Measurements from ENCODE around the gene DCPS. TPM values are rescaled to one million over a fixed set of nuclear protein-coding genes. Genes with fewer than 3 reads are reported as not detected.

The DCPS gene
- total RNA-seq, 3 donors from 2014 or later (not counting 1 experiment from before 2014, with no cell fraction given): 20.1 to 25.8 (median 23.1) TPM

DNA sequence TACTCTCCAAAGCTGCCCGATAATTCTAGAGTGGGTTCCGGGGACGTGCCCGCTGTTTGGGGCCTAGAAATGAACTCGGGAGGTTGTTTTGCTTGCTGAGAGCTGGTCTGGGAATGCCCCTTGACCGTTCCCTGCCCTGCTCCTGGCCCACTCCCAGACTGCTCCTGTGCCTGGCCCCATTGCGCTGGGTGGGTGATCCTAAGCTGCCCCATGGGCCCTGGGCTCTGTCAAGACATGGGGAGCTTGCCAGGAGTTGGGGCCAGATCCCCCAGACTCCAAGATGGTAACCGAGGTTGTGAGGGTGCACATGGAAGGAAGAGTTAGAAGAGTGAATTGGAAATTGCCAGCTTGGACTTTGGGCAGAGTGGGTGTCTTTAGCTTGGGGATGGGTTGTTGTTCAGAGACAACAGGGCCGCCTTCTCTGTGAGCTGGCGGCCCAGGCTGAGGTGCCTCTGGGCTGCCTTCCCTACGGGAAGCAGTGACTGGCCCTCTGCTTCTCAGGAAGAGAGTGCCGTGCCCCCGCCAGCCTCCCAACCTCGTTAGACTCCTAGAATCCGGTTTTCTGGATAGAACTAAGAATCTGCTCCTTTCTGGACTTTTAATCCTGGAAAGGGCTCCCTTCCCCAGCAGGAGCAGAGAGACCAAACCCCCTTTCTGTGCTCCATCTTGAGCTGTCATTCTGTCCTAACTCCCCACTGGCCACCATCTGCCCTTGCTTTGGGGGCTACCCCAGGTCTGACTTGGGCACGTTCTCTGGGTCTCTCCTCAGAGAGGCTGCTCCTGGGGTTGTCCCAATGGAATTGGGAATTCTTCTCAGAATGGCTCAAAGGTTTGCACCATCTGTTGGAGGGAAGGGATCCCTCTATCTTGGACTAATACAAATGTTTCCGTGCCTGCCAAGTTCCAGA is 53.4 kb downstream of the DCPS start:
- Histone ChIP-seq H3K4me3 (ENCODE audit: low read length) (no peak overlapping the region), H3K27ac (ENCODE audit: low read length) (no peak overlapping the region), H3K36me3 (ENCODE audit: control insufficient read depth, insufficient read depth, low read length) (no peaks in the 10 kb centered on the region), H3K4me1 (ENCODE audit: control insufficient read depth, insufficient read depth, low read length) (peaks cover 48% of the 10 kb centered on the region), H3K27me3 (ENCODE audit: control insufficient read depth, insufficient read depth, low read length) (no peaks in the 10 kb centered on the region), H3K9me3 (ENCODE audit: control insufficient read depth, insufficient read depth, low read length) (no peaks in the 10 kb centered on the region)
- peaks cover 35 to 69% of the 10 kb centered on the region in 2 donors for H3K4me1 Mint-ChIP-seq
- ATAC-seq: no peak
- WGBS (ENCODE audit: insufficient coverage): 94% methylated on average over 17 of the region's 17 CpGs
- H3K9me3 Mint-ChIP-seq: no peaks in the 10 kb centered on the region
- H3K27ac Mint-ChIP-seq: peak overlapping the region; percentile 67 to 80
- intact Hi-C loops (cut with micrococcal nuclease): loop anchor here (2.0 kb wide), 1 partner anchor 47 kb away; no protein-coding TSS in a partner anchor
- H3K36me3 Mint-ChIP-seq: no peaks in the 10 kb centered on the region
- TF ChIP-seq CTCF (IDR thresholded peaks at IDR 0.05): no peak
- no peaks in the 10 kb centered on the region for H3K27me3 Mint-ChIP-seq (ENCODE audit: low read depth in 2 of 2)
- DNase-seq: no peak
- peak overlapping the region; percentile 79 for H3K4me3 Mint-ChIP-seq

DNA sequence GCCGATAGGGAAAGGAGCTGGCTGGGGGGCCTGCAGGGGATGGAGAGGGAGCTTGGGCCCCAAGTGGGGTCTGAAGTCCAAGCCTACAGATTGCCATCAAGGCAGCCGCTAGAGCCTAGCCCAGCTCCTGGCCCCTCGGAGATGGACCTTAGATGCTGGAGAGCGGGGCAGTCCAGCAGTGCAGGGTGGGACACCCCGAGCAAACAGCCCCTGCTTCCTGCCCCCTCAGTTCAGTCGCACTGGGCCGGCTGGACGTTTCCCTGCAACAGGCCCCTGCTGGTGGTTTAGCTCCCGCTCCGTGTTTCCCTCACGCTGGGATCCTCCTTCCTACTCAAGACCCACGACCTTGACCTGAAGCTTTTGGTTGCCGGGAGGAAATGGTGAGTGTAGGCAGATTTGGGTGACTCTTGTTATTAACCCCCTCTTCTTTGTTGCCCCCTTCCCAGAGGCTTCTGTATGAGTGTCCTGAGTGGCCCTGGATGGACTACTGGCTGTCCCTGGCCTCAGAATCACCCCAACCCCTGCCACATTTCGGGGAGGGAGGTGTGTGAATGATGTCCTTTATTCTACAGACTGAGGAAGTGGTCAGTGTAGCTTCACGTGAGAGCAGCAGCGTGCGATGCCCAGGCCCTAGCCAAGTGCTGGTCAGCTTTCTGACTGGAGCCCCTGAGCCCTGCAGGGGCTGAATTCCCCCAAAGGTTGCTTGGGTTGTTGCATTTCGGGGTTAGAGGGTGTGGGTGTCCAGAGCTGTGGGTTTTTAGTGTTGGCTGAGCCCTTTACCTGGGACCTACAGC is 54.3 kb downstream of the DCPS start:
- H3K9me3 Mint-ChIP-seq: no peaks in the 10 kb centered on the region
- no peak for DNase-seq
- ATAC-seq: no peak
- Histone ChIP-seq H3K27me3 (ENCODE audit: control insufficient read depth, insufficient read depth, low read length) (no peaks in the 10 kb centered on the region), H3K4me3 (ENCODE audit: low read length) (no peak overlapping the region), H3K36me3 (ENCODE audit: control insufficient read depth, insufficient read depth, low read length) (no peaks in the 10 kb centered on the region), H3K4me1 (ENCODE audit: control insufficient read depth, insufficient read depth, low read length) (peaks cover 44% of the 10 kb centered on the region), H3K27ac (ENCODE audit: low read length) (no peak overlapping the region), H3K9me3 (ENCODE audit: control insufficient read depth, insufficient read depth, low read length) (no peaks in the 10 kb centered on the region)
- no peak for TF ChIP-seq CTCF (IDR thresholded peaks at IDR 0.05)
- H3K36me3 Mint-ChIP-seq: no peaks in the 10 kb centered on the region
- H3K4me1 Mint-ChIP-seq: peaks cover 30 to 64% of the 10 kb centered on the region in 2 donors
- intact Hi-C loops (cut with micrococcal nuclease): loop anchor here (2.0 kb wide), 1 partner anchor 47 kb away; no protein-coding TSS in a partner anchor
- peak overlapping the region; percentile 13 for H3K4me3 Mint-ChIP-seq
- H3K27me3 Mint-ChIP-seq (ENCODE audit: low read depth in 2 of 2): no peaks in the 10 kb centered on the region
- WGBS (ENCODE audit: insufficient coverage): 77% methylated on average over 13 of the region's 18 CpGs
- peak overlapping the region; percentile 67 to 80 for H3K27ac Mint-ChIP-seq

DNA sequence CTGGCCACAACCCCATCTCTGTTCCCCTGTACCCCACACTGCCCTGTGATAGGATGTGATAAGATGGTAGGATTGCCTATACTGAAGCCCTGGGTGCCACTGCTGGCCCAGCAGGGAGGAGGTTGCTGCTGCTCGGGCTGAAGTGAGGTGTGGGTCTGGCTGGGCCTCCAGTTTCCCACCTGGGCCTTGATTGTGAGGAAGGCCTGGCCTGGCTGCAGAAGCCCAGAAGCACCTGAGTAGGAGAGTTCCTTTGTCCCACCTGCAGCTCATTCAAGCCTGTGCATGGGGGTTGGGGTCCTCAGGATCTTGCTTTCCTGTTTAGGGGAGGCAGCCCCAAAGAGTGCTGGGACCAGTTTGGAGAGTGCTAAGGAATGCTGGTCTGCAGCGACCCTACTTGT is 54.9 kb downstream of the DCPS start:
- Mint-ChIP-seq H3K4me1 (peaks cover 27 to 61% of the 10 kb centered on the region in 2 donors), H3K36me3 (no peaks in the 10 kb centered on the region), H3K9me3 (no peaks in the 10 kb centered on the region), H3K27me3 (ENCODE audit: low read depth in 2 of 2) (no peaks in the 10 kb centered on the region), H3K27ac (peak overlapping the region; percentile 67 to 80), H3K4me3 (no peak overlapping the region)
- Histone ChIP-seq H3K4me3 (ENCODE audit: low read length) (no peak overlapping the region), H3K9me3 (ENCODE audit: control insufficient read depth, insufficient read depth, low read length) (no peaks in the 10 kb centered on the region), H3K27ac (ENCODE audit: low read length) (no peak overlapping the region), H3K27me3 (ENCODE audit: control insufficient read depth, insufficient read depth, low read length) (no peaks in the 10 kb centered on the region), H3K36me3 (ENCODE audit: control insufficient read depth, insufficient read depth, low read length) (no peaks in the 10 kb centered on the region), H3K4me1 (ENCODE audit: control insufficient read depth, insufficient read depth, low read length) (peaks cover 38% of the 10 kb centered on the region)
- DNase-seq: no peak
- no peak for TF ChIP-seq CTCF (IDR thresholded peaks at IDR 0.05)
- ATAC-seq: no peak
- intact Hi-C loops (cut with micrococcal nuclease): no loop called here
- 76% methylated on average over 2 of the region's 2 CpGs for WGBS (ENCODE audit: insufficient coverage)
